Measurements from ENCODE around the gene MAFF. TPM values are rescaled to one million over a fixed set of nuclear protein-coding genes. Genes with fewer than 3 reads are reported as not detected.
A peak's percentile ranks its signal among the peaks of the same experiment; 100 is the strongest.

The MAFF gene
- total RNA-seq, 1 donor from 2014 or later, result 3.9 TPM

DNA sequence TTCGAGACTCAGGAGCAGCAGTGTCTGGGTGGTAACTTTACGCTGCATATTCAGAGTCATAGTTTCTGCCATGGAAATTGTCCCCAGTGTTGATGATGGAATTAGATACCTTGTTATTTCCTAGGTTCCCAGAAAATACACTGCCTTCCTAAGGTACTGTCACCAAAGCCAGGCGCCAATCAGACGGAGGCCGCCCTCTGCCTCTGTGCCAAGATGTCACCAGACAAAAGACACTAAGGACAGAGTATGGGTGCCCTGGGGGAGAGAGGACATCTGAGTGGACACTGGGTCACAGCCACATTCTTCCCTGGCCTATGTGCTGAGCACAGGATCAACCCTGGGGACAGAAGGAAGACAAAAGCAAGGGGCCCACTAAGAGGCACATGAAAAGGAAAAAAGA is 31.3 kb upstream of the MAFF start:
- no peak for DNase-seq (ENCODE audit: low read depth, low spot score)
- Mint-ChIP-seq H3K9me3 (no peaks in the 10 kb centered on the region), H3K4me1 (peaks cover 12% of the 10 kb centered on the region), H3K4me3 (no peak overlapping the region), H3K36me3 (ENCODE audit: low read depth) (peaks cover 2% of the 10 kb centered on the region), H3K27ac (ENCODE audit: unreplicated experiment) (peak overlapping the region; percentile 57), H3K27me3 (ENCODE audit: low read depth) (no peaks in the 10 kb centered on the region)
- no peak for TF ChIP-seq CTCF (conservative IDR thresholded peaks at IDR 0.05)

DNA sequence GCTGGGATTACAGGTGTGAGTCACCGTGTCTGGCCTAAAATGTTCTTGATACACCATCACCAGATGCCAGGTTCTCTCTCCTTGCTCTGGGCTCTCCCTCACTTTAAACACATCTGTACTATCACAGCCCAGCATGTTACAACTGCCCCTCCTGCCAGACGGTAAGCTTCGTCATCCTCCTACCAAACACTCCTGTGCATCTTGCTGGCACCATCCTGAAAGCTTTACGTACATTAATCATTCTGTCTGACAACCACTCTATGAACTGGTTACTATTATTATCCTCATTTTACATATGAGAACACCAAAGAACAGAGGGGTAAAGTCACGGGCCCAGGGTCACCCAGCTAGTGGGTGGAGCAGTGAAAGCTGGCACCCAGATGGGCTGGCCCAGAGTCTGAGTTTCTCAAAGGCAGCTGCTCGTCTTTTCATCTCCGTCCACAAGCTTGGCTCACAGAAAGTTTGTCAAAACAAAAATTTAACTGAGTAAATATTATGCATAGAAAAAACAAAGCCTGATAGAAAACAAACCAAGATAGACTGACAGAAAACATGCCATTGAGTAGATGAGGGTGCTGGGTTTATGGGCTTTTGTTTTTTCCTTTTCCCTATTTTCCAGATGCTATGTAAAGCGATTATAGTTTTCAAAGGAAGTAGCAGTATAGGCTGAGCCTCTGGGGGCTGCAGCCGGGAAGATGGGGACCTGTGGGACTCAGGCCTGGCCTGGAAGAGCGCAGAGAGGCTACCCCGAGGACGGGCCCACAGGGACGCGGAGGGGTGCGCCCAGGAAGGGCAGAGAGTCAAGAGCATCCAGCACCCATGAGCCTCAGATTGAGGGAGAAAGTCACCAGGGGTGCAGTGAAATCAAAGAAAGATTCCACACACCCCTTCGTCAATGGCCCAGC is 29.6 kb upstream of the MAFF start:
- no peak for DNase-seq (ENCODE audit: low read depth, low spot score)
- TF ChIP-seq CTCF (conservative IDR thresholded peaks at IDR 0.05), result no peak
- no peaks in the 10 kb centered on the region for H3K27me3 Mint-ChIP-seq (ENCODE audit: low read depth)
- H3K36me3 Mint-ChIP-seq (ENCODE audit: low read depth), result peaks cover 2% of the 10 kb centered on the region
- H3K27ac Mint-ChIP-seq (ENCODE audit: unreplicated experiment), result no peak overlapping the region
- peaks cover 12% of the 10 kb centered on the region for H3K4me1 Mint-ChIP-seq
- H3K9me3 Mint-ChIP-seq, result no peaks in the 10 kb centered on the region
- H3K4me3 Mint-ChIP-seq, result no peak overlapping the region

DNA sequence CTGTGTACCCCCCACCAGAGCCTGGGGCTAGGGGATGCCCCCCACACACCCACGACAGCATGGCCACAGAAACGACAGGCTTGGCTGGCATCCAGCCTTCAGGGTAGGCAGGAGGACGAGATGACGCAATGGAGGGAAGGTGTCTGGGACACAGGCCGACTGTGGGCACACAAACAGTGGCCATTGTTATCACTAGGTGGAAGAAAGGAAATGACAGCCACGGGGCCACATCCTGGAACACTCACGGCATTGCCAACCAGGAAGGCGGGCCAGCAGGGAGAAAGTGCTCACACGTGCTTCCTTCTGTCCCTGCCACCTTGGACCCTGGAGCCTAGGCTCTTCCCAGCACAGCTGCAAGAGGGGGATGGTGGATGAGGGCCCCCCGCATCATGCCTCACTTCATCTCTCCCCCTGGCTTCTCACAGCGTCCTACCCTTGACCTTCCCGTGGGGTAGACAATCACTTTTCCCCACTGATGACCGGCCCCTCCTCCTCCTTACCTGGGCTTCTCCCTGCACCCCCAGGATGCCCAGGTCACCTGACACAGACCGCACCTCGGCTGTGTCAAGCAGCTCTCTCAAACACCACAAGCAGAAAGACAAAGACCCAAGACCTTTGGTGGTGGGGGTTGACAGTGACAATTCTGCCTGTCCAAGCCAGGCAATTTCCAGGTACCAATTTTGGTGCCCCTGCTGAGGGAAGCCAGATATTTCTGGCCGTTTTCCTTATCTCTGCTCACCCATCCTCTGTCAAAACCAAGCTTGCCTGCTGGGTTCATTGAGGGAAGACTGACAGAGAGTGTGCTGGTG is 28.8 kb upstream of the MAFF start:
- Mint-ChIP-seq H3K4me3 (no peak overlapping the region), H3K27ac (ENCODE audit: unreplicated experiment) (peak overlapping the region; percentile 67), H3K4me1 (peaks cover 14% of the 10 kb centered on the region), H3K9me3 (no peaks in the 10 kb centered on the region), H3K36me3 (ENCODE audit: low read depth) (no peaks in the 10 kb centered on the region), H3K27me3 (ENCODE audit: low read depth) (no peaks in the 10 kb centered on the region)
- TF ChIP-seq CTCF (conservative IDR thresholded peaks at IDR 0.05), result no peak
- DNase-seq (ENCODE audit: low read depth, low spot score), result no peak

DNA sequence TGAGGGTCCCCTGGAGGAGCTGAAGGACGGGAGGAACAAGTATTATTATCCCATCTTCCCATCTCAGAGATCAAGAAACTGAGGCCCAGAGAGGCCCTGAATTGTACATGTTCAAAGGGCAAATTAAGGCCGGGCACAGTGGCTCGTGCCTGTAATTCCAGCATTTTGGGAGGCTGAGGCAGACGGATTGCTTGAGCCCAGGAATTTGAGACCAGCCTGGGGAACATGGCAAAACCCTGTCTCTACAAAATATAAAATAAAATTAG is 28.2 kb upstream of the MAFF start:
- no peak for TF ChIP-seq CTCF (conservative IDR thresholded peaks at IDR 0.05)
- H3K36me3 Mint-ChIP-seq (ENCODE audit: low read depth), result no peaks in the 10 kb centered on the region
- DNase-seq (ENCODE audit: low read depth, low spot score), result no peak
- H3K4me1 Mint-ChIP-seq, result peaks cover 16% of the 10 kb centered on the region
- H3K9me3 Mint-ChIP-seq, result no peaks in the 10 kb centered on the region
- no peak overlapping the region for H3K27ac Mint-ChIP-seq (ENCODE audit: unreplicated experiment)
- no peak overlapping the region for H3K4me3 Mint-ChIP-seq
- H3K27me3 Mint-ChIP-seq (ENCODE audit: low read depth), result no peaks in the 10 kb centered on the region

- Mint-ChIP-seq H3K36me3 (ENCODE audit: low read depth) (no peaks in the 10 kb centered on the region), H3K4me1 (peaks cover 24% of the 10 kb centered on the region), H3K9me3 (no peaks in the 10 kb centered on the region), H3K4me3 (no peak overlapping the region), H3K27me3 (ENCODE audit: low read depth) (no peaks in the 10 kb centered on the region), H3K27ac (ENCODE audit: unreplicated experiment) (peak overlapping the region; percentile 44)
- no peak for DNase-seq (ENCODE audit: low read depth, low spot score)
- no peak for TF ChIP-seq CTCF (conservative IDR thresholded peaks at IDR 0.05)
Measured at GRCh38 chr22:38174626-38175025, 27.2 kb upstream of the MAFF start.

Measured in neural crest cell (in vitro differentiated cells).